ENCODE results near the gene NRXN3.

DNA sequence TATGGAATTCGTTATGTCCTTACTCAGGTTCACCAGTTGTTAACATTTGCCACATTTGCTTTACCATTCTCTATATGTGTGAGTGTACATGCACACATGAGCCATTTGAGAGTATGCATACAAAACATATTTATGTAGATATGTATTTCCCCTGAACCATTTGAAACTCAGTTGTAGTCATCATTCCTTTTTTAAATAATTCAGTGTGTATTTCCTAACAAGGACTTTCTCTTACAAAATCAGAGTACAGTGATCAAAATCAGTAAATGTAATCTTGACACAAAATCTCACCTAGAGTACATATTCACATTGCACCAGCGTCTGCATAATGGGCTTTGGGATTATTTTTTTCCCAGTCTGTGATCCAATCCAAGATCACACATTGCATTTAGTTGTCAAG is 1656.2 kb downstream of the NRXN3 start:
- TF ChIP-seq, protein P1, sequence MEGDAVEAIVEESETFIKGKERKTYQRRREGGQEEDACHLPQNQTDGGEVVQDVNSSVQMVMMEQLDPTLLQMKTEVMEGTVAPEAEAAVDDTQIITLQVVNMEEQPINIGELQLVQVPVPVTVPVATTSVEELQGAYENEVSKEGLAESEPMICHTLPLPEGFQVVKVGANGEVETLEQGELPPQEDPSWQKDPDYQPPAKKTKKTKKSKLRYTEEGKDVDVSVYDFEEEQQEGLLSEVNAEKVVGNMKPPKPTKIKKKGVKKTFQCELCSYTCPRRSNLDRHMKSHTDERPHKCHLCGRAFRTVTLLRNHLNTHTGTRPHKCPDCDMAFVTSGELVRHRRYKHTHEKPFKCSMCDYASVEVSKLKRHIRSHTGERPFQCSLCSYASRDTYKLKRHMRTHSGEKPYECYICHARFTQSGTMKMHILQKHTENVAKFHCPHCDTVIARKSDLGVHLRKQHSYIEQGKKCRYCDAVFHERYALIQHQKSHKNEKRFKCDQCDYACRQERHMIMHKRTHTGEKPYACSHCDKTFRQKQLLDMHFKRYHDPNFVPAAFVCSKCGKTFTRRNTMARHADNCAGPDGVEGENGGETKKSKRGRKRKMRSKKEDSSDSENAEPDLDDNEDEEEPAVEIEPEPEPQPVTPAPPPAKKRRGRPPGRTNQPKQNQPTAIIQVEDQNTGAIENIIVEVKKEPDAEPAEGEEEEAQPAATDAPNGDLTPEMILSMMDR (conservative IDR thresholded peaks at IDR 0.05; ENCODE audit: low read depth in 2 of 2) = no peak
- TF ChIP-seq POLR2AphosphoS5 (IDR thresholded peaks at IDR 0.05; ENCODE audit: low read depth) = no peak
- TF ChIP-seq, protein P2, sequence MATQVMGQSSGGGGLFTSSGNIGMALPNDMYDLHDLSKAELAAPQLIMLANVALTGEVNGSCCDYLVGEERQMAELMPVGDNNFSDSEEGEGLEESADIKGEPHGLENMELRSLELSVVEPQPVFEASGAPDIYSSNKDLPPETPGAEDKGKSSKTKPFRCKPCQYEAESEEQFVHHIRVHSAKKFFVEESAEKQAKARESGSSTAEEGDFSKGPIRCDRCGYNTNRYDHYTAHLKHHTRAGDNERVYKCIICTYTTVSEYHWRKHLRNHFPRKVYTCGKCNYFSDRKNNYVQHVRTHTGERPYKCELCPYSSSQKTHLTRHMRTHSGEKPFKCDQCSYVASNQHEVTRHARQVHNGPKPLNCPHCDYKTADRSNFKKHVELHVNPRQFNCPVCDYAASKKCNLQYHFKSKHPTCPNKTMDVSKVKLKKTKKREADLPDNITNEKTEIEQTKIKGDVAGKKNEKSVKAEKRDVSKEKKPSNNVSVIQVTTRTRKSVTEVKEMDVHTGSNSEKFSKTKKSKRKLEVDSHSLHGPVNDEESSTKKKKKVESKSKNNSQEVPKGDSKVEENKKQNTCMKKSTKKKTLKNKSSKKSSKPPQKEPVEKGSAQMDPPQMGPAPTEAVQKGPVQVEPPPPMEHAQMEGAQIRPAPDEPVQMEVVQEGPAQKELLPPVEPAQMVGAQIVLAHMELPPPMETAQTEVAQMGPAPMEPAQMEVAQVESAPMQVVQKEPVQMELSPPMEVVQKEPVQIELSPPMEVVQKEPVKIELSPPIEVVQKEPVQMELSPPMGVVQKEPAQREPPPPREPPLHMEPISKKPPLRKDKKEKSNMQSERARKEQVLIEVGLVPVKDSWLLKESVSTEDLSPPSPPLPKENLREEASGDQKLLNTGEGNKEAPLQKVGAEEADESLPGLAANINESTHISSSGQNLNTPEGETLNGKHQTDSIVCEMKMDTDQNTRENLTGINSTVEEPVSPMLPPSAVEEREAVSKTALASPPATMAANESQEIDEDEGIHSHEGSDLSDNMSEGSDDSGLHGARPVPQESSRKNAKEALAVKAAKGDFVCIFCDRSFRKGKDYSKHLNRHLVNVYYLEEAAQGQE (IDR thresholded peaks at IDR 0.05; ENCODE audit: unreplicated experiment) = no peak
- TF ChIP-seq EZH2phosphoT487 (IDR thresholded peaks at IDR 0.05; ENCODE audit: unreplicated experiment) = no peak
- TF ChIP-seq, protein P3, sequence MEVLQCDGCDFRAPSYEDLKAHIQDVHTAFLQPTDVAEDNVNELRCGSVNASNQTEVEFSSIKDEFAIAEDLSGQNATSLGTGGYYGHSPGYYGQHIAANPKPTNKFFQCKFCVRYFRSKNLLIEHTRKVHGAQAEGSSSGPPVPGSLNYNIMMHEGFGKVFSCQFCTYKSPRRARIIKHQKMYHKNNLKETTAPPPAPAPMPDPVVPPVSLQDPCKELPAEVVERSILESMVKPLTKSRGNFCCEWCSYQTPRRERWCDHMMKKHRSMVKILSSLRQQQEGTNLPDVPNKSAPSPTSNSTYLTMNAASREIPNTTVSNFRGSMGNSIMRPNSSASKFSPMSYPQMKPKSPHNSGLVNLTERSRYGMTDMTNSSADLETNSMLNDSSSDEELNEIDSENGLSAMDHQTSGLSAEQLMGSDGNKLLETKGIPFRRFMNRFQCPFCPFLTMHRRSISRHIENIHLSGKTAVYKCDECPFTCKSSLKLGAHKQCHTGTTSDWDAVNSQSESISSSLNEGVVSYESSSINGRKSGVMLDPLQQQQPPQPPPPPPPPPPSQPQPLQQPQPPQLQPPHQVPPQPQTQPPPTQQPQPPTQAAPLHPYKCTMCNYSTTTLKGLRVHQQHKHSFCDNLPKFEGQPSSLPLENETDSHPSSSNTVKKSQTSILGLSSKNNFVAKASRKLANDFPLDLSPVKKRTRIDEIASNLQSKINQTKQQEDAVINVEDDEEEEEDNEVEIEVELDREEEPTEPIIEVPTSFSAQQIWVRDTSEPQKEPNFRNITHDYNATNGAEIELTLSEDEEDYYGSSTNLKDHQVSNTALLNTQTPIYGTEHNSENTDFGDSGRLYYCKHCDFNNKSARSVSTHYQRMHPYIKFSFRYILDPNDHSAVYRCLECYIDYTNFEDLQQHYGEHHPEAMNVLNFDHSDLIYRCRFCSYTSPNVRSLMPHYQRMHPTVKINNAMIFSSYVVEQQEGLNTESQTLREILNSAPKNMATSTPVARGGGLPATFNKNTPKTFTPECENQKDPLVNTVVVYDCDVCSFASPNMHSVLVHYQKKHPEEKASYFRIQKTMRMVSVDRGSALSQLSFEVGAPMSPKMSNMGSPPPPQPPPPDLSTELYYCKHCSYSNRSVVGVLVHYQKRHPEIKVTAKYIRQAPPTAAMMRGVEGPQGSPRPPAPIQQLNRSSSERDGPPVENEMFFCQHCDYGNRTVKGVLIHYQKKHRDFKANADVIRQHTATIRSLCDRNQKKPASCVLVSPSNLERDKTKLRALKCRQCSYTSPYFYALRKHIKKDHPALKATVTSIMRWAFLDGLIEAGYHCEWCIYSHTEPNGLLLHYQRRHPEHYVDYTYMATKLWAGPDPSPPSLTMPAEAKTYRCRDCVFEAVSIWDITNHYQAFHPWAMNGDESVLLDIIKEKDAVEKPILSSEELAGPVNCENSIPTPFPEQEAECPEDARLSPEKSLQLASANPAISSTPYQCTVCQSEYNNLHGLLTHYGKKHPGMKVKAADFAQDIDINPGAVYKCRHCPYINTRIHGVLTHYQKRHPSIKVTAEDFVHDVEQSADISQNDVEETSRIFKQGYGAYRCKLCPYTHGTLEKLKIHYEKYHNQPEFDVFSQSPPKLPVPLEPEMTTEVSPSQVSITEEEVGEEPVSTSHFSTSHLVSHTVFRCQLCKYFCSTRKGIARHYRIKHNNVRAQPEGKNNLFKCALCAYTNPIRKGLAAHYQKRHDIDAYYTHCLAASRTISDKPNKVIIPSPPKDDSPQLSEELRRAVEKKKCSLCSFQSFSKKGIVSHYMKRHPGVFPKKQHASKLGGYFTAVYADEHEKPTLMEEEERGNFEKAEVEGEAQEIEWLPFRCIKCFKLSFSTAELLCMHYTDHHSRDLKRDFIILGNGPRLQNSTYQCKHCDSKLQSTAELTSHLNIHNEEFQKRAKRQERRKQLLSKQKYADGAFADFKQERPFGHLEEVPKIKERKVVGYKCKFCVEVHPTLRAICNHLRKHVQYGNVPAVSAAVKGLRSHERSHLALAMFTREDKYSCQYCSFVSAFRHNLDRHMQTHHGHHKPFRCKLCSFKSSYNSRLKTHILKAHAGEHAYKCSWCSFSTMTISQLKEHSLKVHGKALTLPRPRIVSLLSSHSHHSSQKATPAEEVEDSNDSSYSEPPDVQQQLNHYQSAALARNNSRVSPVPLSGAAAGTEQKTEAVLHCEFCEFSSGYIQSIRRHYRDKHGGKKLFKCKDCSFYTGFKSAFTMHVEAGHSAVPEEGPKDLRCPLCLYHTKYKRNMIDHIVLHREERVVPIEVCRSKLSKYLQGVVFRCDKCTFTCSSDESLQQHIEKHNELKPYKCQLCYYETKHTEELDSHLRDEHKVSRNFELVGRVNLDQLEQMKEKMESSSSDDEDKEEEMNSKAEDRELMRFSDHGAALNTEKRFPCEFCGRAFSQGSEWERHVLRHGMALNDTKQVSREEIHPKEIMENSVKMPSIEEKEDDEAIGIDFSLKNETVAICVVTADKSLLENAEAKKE (CRISPR knock-in tag; IDR thresholded peaks at IDR 0.05) = no peak

Measured in GM23338 (cell line).